HG03354 (cell line): ENCODE data around the gene GRAMD4.

Source experiments
- ATAC-seq: cut with Tn5 transposase; IDR thresholded peaks from one replicate; pipeline ENCODE4 v1.9.1; 2021; ENCODE audit warnings: mild to moderate bottlenecking; ENCODE audit not compliant: unreplicated experiment, poor library complexity, severe bottlenecking

GRAMD4 gene

GRCh38 chr22:46727813-46728364, 107.7 kb downstream of the GRAMD4 start:
- no peak for ATAC-seq

GRCh38 chr22:46728470-46728869, 108.3 kb downstream of the GRAMD4 start:
- ATAC-seq, result no peak
